Breast epithelium (tissue), 4 donors: Measurements from ENCODE around the gene ROR1. TPM values are rescaled to one million over a fixed set of nuclear protein-coding genes. Genes with fewer than 3 reads are reported as not detected.

Source experiments
- DNase-seq, 2 donors: peaks; one replicate each; pipeline ENCODE4 v3.0.0-alpha.2; 2019; ENCODE audit warnings: low spot score in 2 of 2
- H3K27ac ChIP-seq, 2 donors: fragments of 200-600 bp; sonication (generic) in 1 of 2; one replicate each; pipeline ENCODE4 v1.5.1; 2016 to 2019; ENCODE audit warnings: mild to moderate bottlenecking in 1 of 2
- H3K27me3 ChIP-seq, 2 donors: fragments of 200-600 bp; sonication (generic) in 1 of 2; one replicate each; pipeline versions ENCODE4 v1.5.1 to v1.6.0; 2017 to 2019; ENCODE audit warnings: control low read depth in 1 of 2, mild to moderate bottlenecking in 1 of 2
- H3K36me3 ChIP-seq: fragments of 200-600 bp; one replicate; pipeline ENCODE4 v1.5.1; 2019
- H3K4me1 ChIP-seq, 2 donors: fragments of 200-600 bp; sonication (generic); one replicate each; pipeline ENCODE4 v1.5.1; 2016 to 2019; ENCODE audit warnings: control low read depth in 1 of 2
- H3K4me3 ChIP-seq, 3 donors: fragments of 200-600 bp; sonication (generic); 1 replicate in 2 of 3; 2 replicates in 1 of 3; pipeline ENCODE4 v1.5.1; 2016 to 2019; ENCODE audit warnings: mild to moderate bottlenecking in 3 of 3, moderate library complexity in 2 of 3
- H3K9me3 ChIP-seq, 2 donors: fragments of 200-600 bp; sonication (generic) in 1 of 2; one replicate each; pipeline ENCODE4 v1.5.1; 2016 to 2019; ENCODE audit warnings: control low read depth in 1 of 2
- POLR2A ChIP-seq: fragments of 450-650 bp; IDR thresholded peaks from one replicate; pipeline ENCODE4 v1.6.1; 2016; ENCODE audit warnings: antibody characterized with exemption, mild to moderate bottlenecking, moderate library complexity
- POLR2AphosphoS5 ChIP-seq, 3 donors: sonication (generic); formaldehyde crosslinking; IDR thresholded peaks; one replicate each; pipeline ENCODE4 v1.6.1; 2017; ENCODE audit warnings: antibody characterized with exemption in 3 of 3
- intact Hi-C: fragments of 100-400 bp; cut with DNase I; formaldehyde crosslinking; loops from one replicate; pipeline ENCODE4 v1.15.1; 2023; ENCODE audit warnings: low total_unique reads
- total RNA-seq, 3 donors: library from RNA; depleted of rRNA; stranded (reverse); fragments of >200 nt; gene quantifications; one replicate each; pipeline ENCODE4 v1.1.0, GENCODE V29; 2016
- TF ChIP-seq, protein P1 (sequence below), 3 donors: fragments of 450-650 bp; IDR thresholded peaks; one replicate each; pipeline ENCODE4 v1.5.1; 2016 to 2017; ENCODE audit warnings: antibody characterized with exemption in 3 of 3, mild to moderate bottlenecking in 3 of 3, moderate library complexity in 3 of 3

ROR1 gene
- total RNA-seq, 3 donors from 2014 or later = 5.9 to 11.6 (median 7.7) TPM

GRCh38 chr1:64074767-64075166 is 300.9 kb downstream of the ROR1 start:
- intact Hi-C loops = no loop called here
- no peak for TF ChIP-seq POLR2A
- TF ChIP-seq, protein P1, sequence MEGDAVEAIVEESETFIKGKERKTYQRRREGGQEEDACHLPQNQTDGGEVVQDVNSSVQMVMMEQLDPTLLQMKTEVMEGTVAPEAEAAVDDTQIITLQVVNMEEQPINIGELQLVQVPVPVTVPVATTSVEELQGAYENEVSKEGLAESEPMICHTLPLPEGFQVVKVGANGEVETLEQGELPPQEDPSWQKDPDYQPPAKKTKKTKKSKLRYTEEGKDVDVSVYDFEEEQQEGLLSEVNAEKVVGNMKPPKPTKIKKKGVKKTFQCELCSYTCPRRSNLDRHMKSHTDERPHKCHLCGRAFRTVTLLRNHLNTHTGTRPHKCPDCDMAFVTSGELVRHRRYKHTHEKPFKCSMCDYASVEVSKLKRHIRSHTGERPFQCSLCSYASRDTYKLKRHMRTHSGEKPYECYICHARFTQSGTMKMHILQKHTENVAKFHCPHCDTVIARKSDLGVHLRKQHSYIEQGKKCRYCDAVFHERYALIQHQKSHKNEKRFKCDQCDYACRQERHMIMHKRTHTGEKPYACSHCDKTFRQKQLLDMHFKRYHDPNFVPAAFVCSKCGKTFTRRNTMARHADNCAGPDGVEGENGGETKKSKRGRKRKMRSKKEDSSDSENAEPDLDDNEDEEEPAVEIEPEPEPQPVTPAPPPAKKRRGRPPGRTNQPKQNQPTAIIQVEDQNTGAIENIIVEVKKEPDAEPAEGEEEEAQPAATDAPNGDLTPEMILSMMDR (IDR thresholded peaks at IDR 0.05) = no peak
- no peaks in the 10 kb centered on the region for H3K9me3 ChIP-seq

GRCh38 chr1:64077281-64077940 is 303.6 kb downstream of the ROR1 start:
- no peaks in the 10 kb centered on the region for H3K9me3 ChIP-seq
- TF ChIP-seq, protein P1 (IDR thresholded peaks at IDR 0.05) = no peak
- TF ChIP-seq POLR2AphosphoS5 (IDR thresholded peaks at IDR 0.05) (no peak), POLR2A (no peak)
- intact Hi-C loops = no loop called here
- peak in 1 of 2 donors; percentile 34 for DNase-seq
- H3K27ac ChIP-seq = no peak overlapping the region
- no peaks in the 10 kb centered on the region for H3K36me3 ChIP-seq
- H3K4me1 ChIP-seq = no peaks in the 10 kb centered on the region
- H3K27me3 ChIP-seq = no peaks in the 10 kb centered on the region
- H3K4me3 ChIP-seq = no peak overlapping the region

More at GRCh38 chr1:64074767-64075166, 300.9 kb downstream of the ROR1 start:
- Histone ChIP-seq H3K27me3 (no peaks in the 10 kb centered on the region), H3K27ac (no peak overlapping the region), H3K4me3 (no peak overlapping the region), H3K4me1 (no peaks in the 10 kb centered on the region), H3K36me3 (no peaks in the 10 kb centered on the region)
- DNase-seq = no peak

GRCh38 chr1:64080941-64081562 is 307.2 kb downstream of the ROR1 start:
- H3K36me3 ChIP-seq = no peaks in the 10 kb centered on the region
- no peak for DNase-seq
- intact Hi-C loops = loop anchor here (10.0 kb wide), 1 partner anchor 1766 kb away; the partner anchor contains the start of gene KANK4
- H3K27ac ChIP-seq = no peak overlapping the region
- no peak for TF ChIP-seq POLR2AphosphoS5 (IDR thresholded peaks at IDR 0.05)
- no peak for TF ChIP-seq POLR2A
- no peak overlapping the region for H3K4me3 ChIP-seq
- H3K27me3 ChIP-seq = no peaks in the 10 kb centered on the region
- no peaks in the 10 kb centered on the region for H3K4me1 ChIP-seq
- no peaks in the 10 kb centered on the region for H3K9me3 ChIP-seq

GRCh38 chr1:64082459-64082858 is 308.6 kb downstream of the ROR1 start:
- Histone ChIP-seq H3K27ac (no peak overlapping the region), H3K4me3 (no peak overlapping the region), H3K9me3 (no peaks in the 10 kb centered on the region), H3K27me3 (no peaks in the 10 kb centered on the region), H3K4me1 (no peaks in the 10 kb centered on the region), H3K36me3 (no peaks in the 10 kb centered on the region)
- intact Hi-C loops = loop anchor here (10.0 kb wide), 1 partner anchor 1768 kb away; the partner anchor contains the start of gene KANK4
- no peak for DNase-seq
- no peak for TF ChIP-seq POLR2AphosphoS5 (IDR thresholded peaks at IDR 0.05)
- TF ChIP-seq, protein P1 (IDR thresholded peaks at IDR 0.05) = no peak
- no peak for TF ChIP-seq POLR2A

GRCh38 chr1:64084451-64084850 is 310.6 kb downstream of the ROR1 start:
- DNase-seq = no peak
- Histone ChIP-seq H3K4me1 (no peaks in the 10 kb centered on the region), H3K27me3 (no peaks in the 10 kb centered on the region), H3K9me3 (no peaks in the 10 kb centered on the region), H3K27ac (no peak overlapping the region), H3K4me3 (no peak overlapping the region), H3K36me3 (no peaks in the 10 kb centered on the region)
- intact Hi-C loops = loop anchor here (10.0 kb wide), 1 partner anchor 1770 kb away; the partner anchor contains the start of gene KANK4
- TF ChIP-seq POLR2A (no peak), POLR2AphosphoS5 (IDR thresholded peaks at IDR 0.05) (no peak)
- TF ChIP-seq, protein P1 (IDR thresholded peaks at IDR 0.05) = no peak
